ENCODE results near the gene ELOVL5. TPM values are rescaled to one million over a fixed set of nuclear protein-coding genes. Genes with fewer than 3 reads are reported as not detected.
"Not testable (repeated sequence)": the region's sequence is repeated elsewhere in the genome, so short reads cannot be mapped to it uniquely, and the experiment has no call there.

Gene ELOVL5
- total RNA-seq, 4 donors from 2014 or later: 5.6 to 7.2 (median 6.2) TPM

GRCh38 chr6:53349209-53349693, 501 bp upstream of the ELOVL5 start:
- peak overlapping the region; percentile 75 to 97 (median 81) for H3K4me3 ChIP-seq
- H3K27ac ChIP-seq: peak overlapping the region; percentile 82 to 89 (median 83)
- H3K9me3 ChIP-seq: no peaks in the 10 kb centered on the region
- peaks cover 16 to 39% (median 24%) of the 10 kb centered on the region in 3 donors for H3K27me3 ChIP-seq
- DNase-seq (no peak), ATAC-seq (no peak)
- intact Hi-C loops (cut with DNase I; ENCODE audit: low total_unique reads) (no loop called here), in situ Hi-C loops (cut with MboI; ENCODE audit: low sequenced_read_pairs in 4 of 4) (no loop called here)
- H3K36me3 ChIP-seq: no peaks in the 10 kb centered on the region
- peaks cover 8 to 10% of the 10 kb centered on the region in 2 donors for H3K4me1 ChIP-seq
- TF ChIP-seq CTCF (IDR thresholded peaks at IDR 0.05 in 4 of 5, conservative IDR thresholded peaks at IDR 0.05 in 1 of 5): no peak
- TF ChIP-seq POLR2A (IDR thresholded peaks at IDR 0.05): no peak

- DNase-seq (no peak), ATAC-seq (peak; percentile 51 to 55)
- TF ChIP-seq POLR2A (IDR thresholded peaks at IDR 0.05) (no peak), CTCF (IDR thresholded peaks at IDR 0.05 in 4 of 5, conservative IDR thresholded peaks at IDR 0.05 in 1 of 5) (no peak)
- in situ Hi-C loops (cut with MboI; ENCODE audit: low sequenced_read_pairs in 4 of 4): no loop called here
- H3K27me3 ChIP-seq: peaks cover 16 to 39% (median 24%) of the 10 kb centered on the region in 3 donors
- no peaks in the 10 kb centered on the region for H3K36me3 ChIP-seq
- peak overlapping the region; percentile 82 to 89 (median 83) for H3K27ac ChIP-seq
- intact Hi-C loops (cut with DNase I; ENCODE audit: low total_unique reads): no loop called here
- peaks cover 8 to 10% of the 10 kb centered on the region in 2 donors for H3K4me1 ChIP-seq
- no peaks in the 10 kb centered on the region for H3K9me3 ChIP-seq
- peak overlapping the region; percentile 75 to 97 (median 81) for H3K4me3 ChIP-seq
Observed at GRCh38 chr6:53347921-53348370, 804 bp downstream of the ELOVL5 start.

- H3K27me3 ChIP-seq: peaks cover 16 to 39% (median 24%) of the 10 kb centered on the region in 3 donors
- H3K27ac ChIP-seq: peak overlapping the region; percentile 82 to 89 (median 83)
- DNase-seq: no peak
- intact Hi-C loops (cut with DNase I; ENCODE audit: low total_unique reads) (no loop called here), in situ Hi-C loops (cut with MboI; ENCODE audit: low sequenced_read_pairs in 4 of 4) (no loop called here)
- TF ChIP-seq CTCF (IDR thresholded peaks at IDR 0.05 in 4 of 5, conservative IDR thresholded peaks at IDR 0.05 in 1 of 5) (no peak), POLR2A (IDR thresholded peaks at IDR 0.05) (no peak)
- no peaks in the 10 kb centered on the region for H3K36me3 ChIP-seq
- H3K4me1 ChIP-seq: peaks cover 10% of the 10 kb centered on the region in 2 donors
- no peak for ATAC-seq
- peak overlapping the region; percentile 75 to 97 (median 81) for H3K4me3 ChIP-seq
- no peaks in the 10 kb centered on the region for H3K9me3 ChIP-seq
Observed at GRCh38 chr6:53347250-53347920, 1.4 kb downstream of the ELOVL5 start.

- Histone ChIP-seq H3K4me1 (peaks cover 10 to 15% of the 10 kb centered on the region in 2 donors), H3K27me3 (peaks cover 16 to 39% (median 24%) of the 10 kb centered on the region in 3 donors)
- DNase-seq; ATAC-seq; H3K4me3 ChIP-seq; in situ Hi-C loops (cut with MboI; ENCODE audit: low sequenced_read_pairs in 4 of 4); H3K9me3 ChIP-seq; H3K27ac ChIP-seq; H3K36me3 ChIP-seq; intact Hi-C loops (cut with DNase I; ENCODE audit: low total_unique reads): not testable (repeated sequence)
Observed at GRCh38 chr6:53346049-53346448, 2.7 kb downstream of the ELOVL5 start.

GRCh38 chr6:53344969-53345368, 3.8 kb downstream of the ELOVL5 start:
- Histone ChIP-seq H3K27me3 (peaks cover 16 to 36% (median 24%) of the 10 kb centered on the region in 3 donors), H3K27ac (no peak overlapping the region), H3K9me3 (no peaks in the 10 kb centered on the region), H3K4me3 (no peak overlapping the region), H3K4me1 (peaks cover 10 to 15% of the 10 kb centered on the region in 2 donors), H3K36me3 (no peaks in the 10 kb centered on the region)
- TF ChIP-seq CTCF (IDR thresholded peaks at IDR 0.05 in 4 of 5, conservative IDR thresholded peaks at IDR 0.05 in 1 of 5) (no peak), POLR2A (IDR thresholded peaks at IDR 0.05) (no peak)
- ATAC-seq (no peak), DNase-seq (no peak)
- intact Hi-C loops (cut with DNase I; ENCODE audit: low total_unique reads) (no loop called here), in situ Hi-C loops (cut with MboI; ENCODE audit: low sequenced_read_pairs in 4 of 4) (no loop called here)

Data from gastrocnemius medialis (tissue), 4 donors.